Stimulated activated CD8-positive, alpha-beta memory T cell treated with anti-CD3 and anti-CD28 coated beads, Interleukin-7, amount 100 ng/mL, for 4 hours (primary cell): ENCODE data around the gene BMAL1.

Source experiments
- DNase-seq, 2 donors: peaks; one replicate each; pipeline ENCODE4 v3.0.0-alpha.2; 2020; ENCODE audit warnings: low read depth in 2 of 2

BMAL1 gene

DNA sequence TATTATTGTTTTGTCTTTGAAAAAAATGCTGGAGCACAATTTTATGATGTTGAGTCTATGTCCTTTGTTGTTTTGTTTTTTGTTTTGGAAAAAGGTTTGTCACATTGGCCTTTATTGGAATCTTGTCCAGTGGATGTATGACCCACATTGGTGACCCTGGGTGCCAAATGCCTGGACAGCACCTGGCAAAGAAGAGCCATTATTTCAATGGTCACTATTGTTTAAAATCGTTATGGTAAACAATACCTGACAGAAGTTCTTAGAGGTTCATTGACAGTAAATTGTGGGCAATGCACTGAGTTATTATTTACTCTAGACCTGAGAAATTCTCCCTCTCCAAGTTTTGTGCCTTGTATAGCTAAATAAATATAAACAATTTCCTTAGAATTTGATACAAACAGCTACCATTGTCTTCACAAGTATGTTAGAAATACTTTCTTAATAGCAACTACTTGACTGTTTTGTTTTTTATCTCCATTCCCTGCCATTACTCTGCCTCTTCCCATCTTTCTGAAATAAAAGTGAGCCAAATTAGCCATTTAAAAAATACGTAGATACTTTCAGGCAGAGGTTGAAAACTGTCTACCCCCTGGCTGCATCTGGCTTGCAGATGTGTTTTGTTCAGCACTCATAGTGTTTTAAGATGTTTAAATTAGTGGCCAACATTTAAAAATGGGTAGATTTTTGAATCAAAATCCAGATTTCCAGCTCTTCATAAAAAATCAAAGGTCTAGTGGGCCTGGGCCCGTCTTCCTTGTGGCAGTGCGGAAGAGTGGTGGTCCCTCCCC, 39.9 kb downstream of the BMAL1 start:
- DNase-seq: no peak

DNA sequence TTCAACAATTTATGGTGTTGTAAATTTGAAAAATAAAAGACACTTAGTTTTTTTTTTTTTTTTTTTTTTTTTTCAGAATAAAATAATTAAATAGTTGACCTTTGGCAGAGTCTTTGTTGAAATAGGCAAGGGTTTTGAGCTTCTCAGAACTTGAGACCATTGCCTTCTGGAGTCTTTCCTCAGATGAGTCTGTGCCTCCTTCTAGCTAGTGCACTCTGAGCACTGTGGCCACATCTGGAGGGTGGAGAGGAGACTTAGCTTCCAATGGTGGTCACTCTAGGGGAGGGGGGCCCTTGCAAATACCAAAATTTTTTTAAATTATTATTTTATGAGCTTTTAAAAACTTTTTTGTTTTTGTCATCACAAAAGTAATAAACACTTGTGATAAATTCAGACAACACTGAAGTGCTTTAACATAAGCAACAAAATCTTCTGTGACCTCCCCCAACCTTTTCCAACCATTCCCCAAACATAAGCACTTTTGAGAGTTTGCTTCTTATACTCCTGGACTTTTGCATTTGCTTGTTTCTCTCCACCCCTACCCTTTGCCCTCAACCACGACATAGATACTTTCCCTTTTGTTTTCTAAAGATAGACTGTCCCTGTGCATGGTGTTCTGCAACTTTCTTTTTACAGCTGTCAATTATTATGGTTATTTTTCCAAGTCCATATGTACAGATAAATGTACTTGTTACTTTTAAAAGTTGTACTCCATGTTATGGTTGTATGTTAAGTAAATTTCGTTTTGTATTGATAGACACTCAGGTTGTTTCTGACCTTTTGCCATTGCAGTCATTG, 41.1 kb downstream of the BMAL1 start:
- DNase-seq: no peak

GRCh38 chr11:13320688-13321087, 43.1 kb downstream of the BMAL1 start:
- DNase-seq: no peak

- no peak for DNase-seq
Measured at GRCh38 chr11:13321431-13321830, 43.8 kb downstream of the BMAL1 start.

DNA sequence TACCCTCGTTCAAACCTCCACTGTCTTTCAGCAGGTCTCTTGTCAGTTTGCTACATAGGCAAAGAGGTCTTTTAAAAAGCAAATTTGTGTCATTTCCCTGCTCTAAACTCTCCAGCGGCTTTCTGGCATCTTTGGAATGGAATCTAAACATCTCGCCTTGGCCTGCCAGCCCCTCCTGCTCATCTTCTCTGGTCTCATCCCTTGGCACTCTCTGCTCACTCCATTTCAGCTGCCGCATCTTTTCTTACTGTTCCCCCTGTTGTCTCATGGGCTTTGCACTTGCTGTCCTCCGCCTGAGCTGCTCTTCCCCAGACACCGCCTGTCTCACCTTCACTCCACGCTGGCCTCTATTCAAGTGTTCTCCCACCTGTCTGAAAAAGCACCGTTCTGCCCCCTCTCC, 46.6 kb downstream of the BMAL1 start:
- no peak for DNase-seq

- DNase-seq: no peak
Measured at GRCh38 chr11:13324709-13325108, 47.1 kb downstream of the BMAL1 start.

- DNase-seq: no peak
Measured at GRCh38 chr11:13327421-13327820, 49.8 kb downstream of the BMAL1 start.

GRCh38 chr11:13328286-13328685, 50.7 kb downstream of the BMAL1 start:
- no peak for DNase-seq

DNA sequence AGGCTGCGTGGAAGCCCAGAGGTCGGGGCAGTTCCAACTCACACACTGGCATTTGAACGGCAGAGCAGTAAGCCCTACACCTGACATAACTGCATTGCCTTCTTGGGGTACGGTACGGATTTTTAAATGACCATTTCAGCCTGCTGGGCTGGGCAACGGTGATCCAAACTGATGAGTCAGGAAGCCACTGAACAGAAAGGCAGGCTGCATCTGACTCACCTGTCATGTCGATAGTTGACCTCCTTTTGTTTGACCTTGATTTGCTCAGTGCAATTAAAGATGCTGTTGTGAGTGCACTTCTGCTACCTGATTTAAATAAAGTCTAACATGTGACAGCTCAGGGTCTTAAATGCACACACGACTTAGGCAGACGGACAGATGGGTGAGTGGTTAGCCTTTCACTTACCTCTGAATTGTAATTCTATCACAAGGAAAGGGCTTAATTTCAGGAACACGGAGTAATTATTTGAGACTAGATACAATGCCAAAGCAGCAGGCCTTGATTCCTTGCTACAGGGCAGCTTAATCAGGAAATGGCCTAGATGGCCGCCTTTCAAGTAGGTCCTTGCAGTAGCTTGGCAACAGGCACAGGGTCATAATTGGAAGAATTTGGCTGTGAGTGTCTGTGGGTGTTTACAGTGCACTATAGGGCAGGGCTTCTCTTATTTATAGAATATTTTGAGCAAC, 52.2 kb downstream of the BMAL1 start:
- no peak for DNase-seq

DNA sequence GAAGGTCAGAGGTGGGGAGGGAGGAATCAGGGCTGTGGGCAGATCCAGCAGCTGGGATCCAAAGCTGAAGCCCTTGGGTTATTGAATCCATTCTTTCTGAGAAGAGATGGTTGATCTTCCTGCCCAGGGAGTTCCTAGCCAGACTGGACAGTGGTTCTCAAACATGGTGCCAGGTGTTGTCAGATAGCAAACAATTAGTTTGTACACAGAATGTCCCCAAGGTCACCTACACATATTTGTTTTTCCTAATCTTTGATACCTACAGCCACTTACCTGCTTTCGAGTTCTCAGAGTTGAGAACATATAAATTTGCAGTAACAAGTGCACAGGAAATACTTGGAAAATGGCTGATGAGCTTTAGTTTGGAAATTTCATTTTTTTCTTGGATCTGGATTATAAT, 54.5 kb downstream of the BMAL1 start:
- DNase-seq: no peak

GRCh38 chr11:13333456-13333957, 55.9 kb downstream of the BMAL1 start:
- no peak for DNase-seq

GRCh38 chr11:13334034-13334786, 56.6 kb downstream of the BMAL1 start:
- no peak for DNase-seq

DNA sequence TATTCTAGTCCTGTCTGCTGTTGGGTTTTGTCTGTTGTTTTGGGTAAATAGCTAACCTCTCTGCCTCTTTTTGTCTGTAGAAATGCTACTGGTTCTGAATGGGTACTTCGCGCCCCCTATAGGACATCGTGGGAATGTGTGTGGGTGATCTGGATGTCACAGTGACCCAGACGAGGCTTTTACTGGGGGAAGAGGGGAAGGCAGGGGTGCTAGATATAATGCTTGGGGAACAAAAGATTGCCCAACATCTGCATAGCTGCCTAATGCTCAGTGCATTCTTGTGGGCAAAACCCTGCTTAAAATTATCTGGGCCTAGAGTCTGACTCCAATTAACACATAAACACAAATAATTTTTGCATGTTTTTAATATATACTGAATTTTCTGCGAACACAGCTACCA, 57.7 kb downstream of the BMAL1 start:
- DNase-seq: peak; percentile 48 to 58

GRCh38 chr11:13336246-13336878, 58.8 kb downstream of the BMAL1 start:
- DNase-seq: no peak

GRCh38 chr11:13338019-13338426, 60.4 kb downstream of the BMAL1 start:
- no peak for DNase-seq

GRCh38 chr11:13338427-13339069, 61.0 kb downstream of the BMAL1 start:
- DNase-seq: no peak

DNA sequence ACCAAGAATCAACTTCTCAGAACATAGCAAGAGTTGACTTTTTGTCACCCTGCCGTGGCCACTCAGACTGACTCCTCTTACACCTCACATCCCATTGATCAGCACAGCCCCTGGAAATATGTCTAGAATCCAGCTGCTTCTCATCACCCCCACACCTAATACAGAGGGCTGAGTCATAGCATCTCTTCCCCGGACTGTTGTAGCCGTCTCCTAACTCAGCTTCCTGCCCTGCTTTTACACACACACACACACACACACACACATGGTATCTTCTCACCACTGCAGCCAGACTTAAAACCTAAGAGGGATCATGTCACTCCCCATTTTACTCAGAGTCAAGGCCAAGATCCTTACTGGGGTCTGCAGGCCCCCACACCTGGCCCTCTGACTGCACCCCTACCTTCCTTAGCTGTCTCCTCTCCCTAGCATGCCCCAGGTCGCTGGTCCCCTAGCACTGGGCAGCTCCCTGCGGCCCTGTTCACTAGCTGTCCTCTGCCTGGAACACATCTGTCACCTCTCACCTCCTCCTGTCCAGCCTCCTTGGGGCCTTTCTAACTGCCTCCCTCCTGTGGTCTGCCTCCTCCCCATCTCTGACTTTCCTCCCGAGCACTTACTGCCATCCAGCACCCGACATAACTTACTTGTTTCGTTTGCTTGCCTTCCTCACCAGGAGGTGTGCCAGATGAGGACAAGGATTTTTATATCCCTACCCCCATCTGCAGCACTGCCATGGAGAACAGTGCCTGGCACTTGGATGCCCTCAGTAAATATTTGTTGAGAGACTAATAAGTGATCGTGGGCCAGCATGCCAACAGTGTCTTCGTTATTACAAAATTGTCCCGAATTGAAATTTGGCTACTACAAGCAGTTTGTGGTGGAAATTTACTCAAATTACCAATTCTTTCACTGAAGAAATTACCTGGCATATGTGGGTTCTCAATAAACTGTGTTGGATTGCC, 61.9 kb downstream of the BMAL1 start:
- no peak for DNase-seq

DNA sequence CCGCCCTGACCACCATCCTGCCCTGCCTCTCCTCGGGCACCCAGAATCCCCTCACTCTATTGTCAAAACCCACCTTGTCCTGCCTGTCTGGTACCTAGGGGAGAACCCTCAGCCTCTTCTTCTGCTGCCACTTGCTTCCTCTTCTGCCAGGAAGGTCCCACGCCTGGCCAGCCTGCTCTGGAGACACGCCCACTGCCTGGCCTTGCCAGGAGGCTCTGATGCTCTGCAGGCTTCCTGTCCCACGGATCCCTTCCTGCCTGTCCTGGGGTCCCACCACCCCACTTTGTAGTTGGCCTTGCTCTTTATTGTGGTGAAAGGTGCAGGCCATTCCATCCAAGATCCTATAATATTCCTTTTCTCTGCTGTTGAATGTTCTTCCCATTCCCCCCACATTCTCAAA, 63.4 kb downstream of the BMAL1 start:
- DNase-seq: no peak

DNA sequence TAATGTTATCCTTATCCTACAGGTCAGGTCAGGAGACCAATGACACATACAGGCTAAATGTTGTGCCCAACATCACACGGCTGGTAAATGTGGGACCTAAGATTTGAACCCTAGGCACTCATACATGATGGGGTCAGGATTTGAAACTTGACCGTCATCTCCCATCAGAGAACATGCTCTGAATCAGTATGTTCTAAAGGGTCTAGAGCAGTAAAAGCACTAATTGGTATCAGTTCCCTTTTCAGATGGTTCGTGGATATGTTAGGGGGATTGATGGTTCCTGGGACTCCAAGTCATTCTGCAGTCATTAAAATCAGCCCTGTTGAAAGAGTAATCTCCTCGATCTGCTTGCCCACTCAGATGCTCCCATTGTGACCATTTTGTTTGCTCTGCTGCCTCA, 65.5 kb downstream of the BMAL1 start:
- no peak for DNase-seq
